ENCODE results near the gene MYG1.

The MYG1 gene

DNA sequence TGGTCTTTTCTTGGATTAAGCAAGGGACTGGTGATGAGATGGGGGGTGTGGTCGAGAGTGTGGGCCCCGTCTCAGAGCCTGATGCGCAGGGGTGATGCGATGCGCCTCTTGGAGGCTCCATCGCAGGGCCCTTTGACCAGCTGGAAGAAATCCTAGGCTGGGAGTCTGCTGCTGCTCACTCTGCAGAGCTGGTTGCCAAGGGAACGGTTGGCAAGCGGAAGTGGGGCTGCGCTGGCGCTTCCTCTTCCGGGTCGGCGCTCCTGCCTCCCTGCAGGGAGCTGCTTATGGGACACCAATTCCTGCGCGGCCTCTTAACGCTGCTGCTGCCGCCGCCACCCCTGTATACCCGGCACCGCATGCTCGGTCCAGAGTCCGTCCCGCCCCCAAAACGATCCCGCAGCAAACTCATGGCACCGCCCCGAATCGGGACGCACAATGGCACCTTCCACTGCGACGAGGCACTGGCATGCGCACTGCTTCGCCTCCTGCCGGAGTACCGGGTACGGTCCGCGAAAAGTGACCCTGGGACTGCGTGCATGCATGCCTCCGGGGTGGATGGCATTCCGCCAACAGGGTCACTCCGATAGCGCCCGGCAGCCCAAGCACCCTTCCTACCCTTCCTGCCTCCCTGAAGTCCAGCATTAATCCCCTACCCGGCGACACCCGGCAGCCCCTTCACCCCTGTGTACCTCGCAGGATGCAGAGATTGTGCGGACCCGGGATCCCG lies at the start of gene MYG1:
Gene MYG1 (plus strand): TSS at position 242 of the 727 bp plus-strand sequence. CDS start 43 bp downstream, at position 285.
- DNase-seq (ENCODE audit: low read depth, low spot score): peak; percentile 43

DNA sequence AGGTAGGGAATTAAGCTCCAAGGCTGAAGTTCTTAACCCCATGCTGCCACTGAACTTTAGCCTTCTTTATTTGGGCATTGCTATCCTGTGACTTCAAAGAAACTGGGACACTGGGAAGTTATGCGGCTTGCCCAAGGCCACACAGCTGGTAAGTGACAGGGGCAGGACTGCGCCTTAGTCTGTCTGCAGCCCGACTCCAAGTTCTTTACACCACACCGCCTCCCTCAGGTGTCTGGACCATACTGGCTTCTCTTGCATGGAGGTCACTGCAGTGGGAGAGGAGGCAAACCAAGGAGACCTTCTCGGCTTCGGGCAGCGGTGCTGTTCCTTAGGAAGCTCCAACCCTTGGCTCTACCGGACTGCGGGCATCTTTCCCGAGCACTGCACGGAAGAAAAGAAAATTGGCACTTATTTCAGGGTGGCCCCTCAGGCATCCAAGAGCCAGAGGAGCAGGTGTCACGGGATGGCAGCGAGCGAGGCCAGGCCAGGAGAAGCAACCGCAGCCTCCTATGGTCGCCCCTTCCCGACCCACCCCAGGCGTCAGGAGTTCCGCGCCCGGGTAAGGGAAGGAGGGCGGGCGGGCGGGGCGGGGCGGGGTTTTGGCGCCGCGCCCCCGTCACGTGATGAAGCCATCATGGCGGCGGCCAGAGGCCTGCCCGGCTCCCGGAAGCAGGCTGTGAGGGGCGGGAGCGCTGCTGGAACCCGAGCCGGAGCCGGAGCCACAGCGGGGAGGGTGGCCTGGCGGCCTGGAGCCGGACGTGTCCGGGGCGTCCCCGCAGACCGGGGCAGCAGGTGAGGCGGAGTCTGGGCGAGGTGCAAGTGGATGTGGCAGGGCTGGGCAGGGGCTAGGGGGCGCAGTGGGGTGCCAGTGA lies 47.8 kb upstream of the MYG1 start:
- no peak for DNase-seq (ENCODE audit: low read depth, low spot score)

- DNase-seq (ENCODE audit: low read depth, low spot score): no peak
Observed at GRCh38 chr12:53252349-53252916, 47.1 kb upstream of the MYG1 start.

- no peak for DNase-seq (ENCODE audit: low read depth, low spot score)
Observed at GRCh38 chr12:53253298-53253697, 46.2 kb upstream of the MYG1 start.

DNA sequence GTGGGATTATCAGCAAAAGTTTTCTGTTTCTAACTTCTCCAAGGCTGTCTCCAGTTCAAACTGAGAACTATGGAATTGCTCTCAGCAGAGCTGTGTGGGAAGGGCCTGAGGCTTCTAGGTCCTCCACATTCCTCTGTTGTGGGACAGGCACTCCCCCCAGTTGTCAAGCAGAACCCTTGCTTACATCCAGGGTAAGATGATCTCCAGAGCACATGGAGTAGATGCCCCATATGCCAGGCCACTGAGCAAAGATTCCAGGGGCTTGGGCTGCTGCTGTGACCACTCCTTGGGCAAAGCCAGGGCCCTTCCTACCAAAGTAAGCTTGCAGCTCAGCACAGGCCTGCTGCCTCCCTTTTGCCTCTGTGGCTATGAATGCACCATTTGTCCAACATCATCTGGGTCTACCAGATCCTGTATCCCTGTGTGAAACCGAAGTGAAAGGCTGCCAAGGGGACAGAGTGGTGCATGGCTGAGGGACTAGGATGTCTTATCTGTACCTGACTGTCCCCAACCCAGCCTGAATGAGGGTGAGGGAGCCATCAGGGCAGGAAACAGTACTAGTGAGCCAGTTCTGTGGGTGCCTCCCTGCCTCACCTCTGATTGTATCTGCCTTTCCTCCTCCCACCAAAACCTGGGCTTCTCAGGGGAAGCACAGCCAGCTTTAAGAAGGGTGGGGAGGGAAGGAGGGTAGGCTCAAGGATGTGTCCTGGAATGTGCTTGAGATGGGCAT lies 44.5 kb upstream of the MYG1 start:
- no peak for DNase-seq (ENCODE audit: low read depth, low spot score)

- no peak for DNase-seq (ENCODE audit: low read depth, low spot score)
Observed at GRCh38 chr12:53255996-53256395, 43.5 kb upstream of the MYG1 start.

GRCh38 chr12:53258541-53259539 lies 40.7 kb upstream of the MYG1 start:
- DNase-seq (ENCODE audit: low read depth, low spot score): no peak

DNA sequence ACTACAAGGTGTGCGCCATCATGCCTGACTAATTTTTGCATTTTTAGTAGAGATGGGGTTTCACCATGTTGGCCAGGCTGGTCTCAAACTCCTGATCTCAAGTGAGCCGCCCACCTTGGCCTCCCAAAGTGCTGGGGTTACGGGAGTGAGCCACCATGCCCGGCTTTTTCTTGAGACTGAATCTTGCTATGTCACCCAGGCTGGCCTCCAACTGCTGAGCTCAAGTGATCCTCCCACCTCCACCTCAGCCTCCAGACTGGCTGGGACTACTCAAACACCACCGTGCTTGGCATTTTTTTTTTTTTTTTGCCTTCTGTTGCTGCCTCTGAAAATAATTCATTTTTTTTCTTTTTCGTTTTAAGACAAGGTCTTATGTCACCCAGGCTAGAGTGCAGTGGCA lies 39.6 kb upstream of the MYG1 start:
- DNase-seq (ENCODE audit: low read depth, low spot score): no peak

- DNase-seq (ENCODE audit: low read depth, low spot score): no peak
Observed at GRCh38 chr12:53265783-53266182, 33.7 kb upstream of the MYG1 start.

GRCh38 chr12:53267306-53267998 lies 32.0 kb upstream of the MYG1 start:
- no peak for DNase-seq (ENCODE audit: low read depth, low spot score)

DNA sequence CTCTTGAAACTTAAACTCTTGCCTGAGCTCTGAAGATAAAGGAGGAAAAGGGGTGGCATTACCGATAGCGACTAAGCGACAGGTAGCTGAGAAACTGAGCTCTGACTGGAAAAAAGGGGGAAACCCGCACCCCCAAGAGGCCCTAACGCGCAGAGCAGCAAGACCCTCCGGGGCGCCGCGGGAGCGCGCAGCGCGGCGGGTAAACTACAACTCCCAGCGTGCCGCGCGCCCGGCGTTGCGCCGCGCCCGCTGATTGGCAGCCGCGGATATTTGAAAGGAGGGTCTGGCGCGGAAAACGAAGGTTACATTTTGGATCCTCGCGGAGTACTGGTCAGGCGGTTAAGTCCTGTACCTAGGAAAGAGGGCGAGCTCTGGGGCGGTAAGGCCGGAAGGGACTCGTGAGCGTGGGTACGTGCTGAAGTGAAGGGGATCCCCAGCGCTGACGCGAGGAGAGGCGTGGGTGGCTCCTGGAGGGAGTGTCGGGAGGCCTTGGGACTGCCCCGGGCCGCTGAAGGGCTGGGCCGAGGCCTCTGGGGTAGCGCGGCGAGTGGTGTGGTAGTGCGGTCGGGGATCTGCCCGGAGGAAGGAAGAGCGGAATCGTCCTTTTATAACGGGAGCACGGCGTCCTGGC lies 31.4 kb upstream of the MYG1 start, which contains the start of gene ESPL1:
Gene ESPL1 (plus strand): TSS at position 301 of the 631 bp plus-strand sequence. CDS start 468 bp downstream, outside the sequence.
- DNase-seq (ENCODE audit: low read depth, low spot score): no peak

- DNase-seq (ENCODE audit: low read depth, low spot score): no peak
Observed at GRCh38 chr12:53268630-53269562, 30.6 kb upstream of the MYG1 start.

DNA sequence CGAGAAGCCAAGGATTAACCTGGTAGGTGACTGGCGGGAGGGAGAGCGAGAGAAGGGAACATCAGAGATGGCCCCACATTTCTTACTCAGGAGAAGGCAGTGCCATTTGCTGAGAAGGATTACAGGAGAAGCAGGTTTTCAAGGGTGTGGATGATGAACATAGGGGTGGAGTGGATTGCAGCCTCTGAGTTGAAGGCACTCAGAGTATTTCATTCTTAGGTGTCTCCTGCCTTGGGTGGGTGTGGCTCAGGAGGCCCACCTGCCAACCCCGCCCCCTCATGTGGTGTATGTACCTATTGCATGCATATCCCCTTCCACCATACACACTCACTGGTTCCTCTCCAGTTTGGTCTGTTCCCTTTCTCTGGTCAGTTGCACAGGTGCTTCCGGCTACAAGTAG lies 25.1 kb upstream of the MYG1 start:
- DNase-seq (ENCODE audit: low read depth, low spot score): no peak

GRCh38 chr12:53276511-53276910 lies 23.0 kb upstream of the MYG1 start:
- no peak for DNase-seq (ENCODE audit: low read depth, low spot score)

DNA sequence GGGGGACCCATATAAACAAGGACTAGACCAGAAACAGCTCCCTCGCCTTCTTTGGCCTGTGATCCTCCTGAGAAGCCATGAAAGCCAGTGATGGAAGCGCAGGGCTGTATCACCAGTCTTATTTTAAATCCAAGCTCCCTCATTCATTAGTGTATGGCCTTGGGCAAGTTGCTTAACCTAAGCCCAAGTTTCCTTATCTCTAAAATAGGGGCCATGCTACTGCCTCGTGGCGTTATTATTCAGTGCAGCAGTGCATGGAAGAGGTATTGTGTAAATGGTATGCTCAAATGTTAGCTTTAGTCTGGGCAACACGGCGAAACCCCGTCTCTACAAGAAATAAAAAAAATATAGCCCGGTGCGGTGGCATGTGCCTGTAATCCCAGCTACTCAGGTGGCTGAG lies 21.5 kb upstream of the MYG1 start:
- DNase-seq (ENCODE audit: low read depth, low spot score): no peak

DNA sequence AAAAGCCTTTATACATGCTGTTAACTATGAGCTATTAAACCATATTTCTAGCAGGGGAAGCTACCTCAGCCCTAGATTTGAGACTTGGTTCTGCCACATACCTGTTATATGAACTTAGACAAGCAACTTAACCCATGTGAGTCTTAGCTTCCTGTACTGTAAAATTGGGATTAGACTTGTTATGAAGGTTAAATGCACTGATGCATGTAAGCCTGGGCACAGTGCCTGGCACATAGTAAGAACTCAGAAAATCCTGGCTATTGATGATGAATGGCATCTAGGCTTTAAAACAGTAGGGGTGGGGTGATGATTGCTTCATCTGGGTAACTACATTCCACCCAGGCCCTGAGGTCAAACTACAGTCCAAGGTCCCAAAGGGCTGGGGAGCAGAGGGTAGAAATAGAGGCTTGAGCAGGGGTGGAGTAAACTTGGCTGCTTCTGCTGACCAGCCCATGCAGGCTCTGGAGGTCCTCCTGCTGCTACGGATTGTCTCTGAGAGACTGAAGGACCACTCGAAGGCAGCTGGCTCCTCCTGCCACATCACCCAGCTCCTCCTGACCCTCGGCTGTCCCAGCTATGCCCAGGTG lies 20.1 kb upstream of the MYG1 start:
- no peak for DNase-seq (ENCODE audit: low read depth, low spot score)

GRCh38 chr12:53279888-53280498 lies 19.5 kb upstream of the MYG1 start:
- no peak for DNase-seq (ENCODE audit: low read depth, low spot score)

Measured in brain pericyte (primary cell).